GM18907 (cell line): ENCODE measurements around the gene C5orf58.

Source experiments
- ATAC-seq: cut with Tn5 transposase; IDR thresholded peaks from one replicate; pipeline ENCODE4 v1.9.1; 2021; ENCODE audit warnings: mild to moderate bottlenecking, moderate library complexity; ENCODE audit not compliant: unreplicated experiment

C5orf58 gene

DNA sequence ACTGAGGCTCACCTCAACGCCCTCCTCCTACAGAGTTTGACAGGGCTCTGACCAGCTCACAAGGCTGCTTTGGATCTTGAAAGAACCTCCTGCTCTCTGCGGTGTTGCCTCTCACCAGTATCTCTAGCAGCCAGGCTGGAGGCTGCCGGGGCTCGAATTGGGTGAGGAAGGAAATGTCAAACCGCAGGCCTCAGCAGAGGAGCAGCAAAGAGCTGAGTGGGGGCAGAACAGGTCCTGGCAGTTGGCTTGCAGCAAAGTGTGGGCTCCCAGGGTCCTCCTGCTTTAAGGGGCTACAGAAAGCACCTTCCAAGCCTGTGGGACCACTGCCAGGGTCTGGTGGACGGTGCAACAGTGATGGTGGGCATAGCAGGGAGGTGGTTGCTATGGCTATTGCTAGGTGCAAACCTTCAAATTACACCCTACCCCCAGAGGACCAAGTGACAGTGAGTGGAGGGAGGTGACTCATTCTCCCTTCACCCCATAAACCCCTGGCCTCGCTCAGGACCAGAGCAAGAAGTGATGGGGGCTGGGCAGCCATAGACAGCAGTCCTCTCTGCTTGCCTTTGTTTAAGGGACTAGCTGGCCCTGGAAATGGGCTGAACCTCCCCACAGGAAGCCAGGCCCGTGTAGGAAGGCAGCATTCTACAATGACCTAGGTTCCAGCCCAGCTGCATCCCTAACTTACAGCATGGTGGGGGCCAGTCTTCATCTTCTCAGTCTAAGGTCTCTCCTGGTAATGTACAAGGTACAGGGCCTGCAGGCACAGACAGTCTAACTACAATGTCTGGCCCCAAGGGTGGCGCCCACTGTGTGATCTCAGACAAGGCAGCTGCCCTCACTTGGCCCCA lies 46.0 kb downstream of the C5orf58 start:
- peak; percentile 96 for ATAC-seq

DNA sequence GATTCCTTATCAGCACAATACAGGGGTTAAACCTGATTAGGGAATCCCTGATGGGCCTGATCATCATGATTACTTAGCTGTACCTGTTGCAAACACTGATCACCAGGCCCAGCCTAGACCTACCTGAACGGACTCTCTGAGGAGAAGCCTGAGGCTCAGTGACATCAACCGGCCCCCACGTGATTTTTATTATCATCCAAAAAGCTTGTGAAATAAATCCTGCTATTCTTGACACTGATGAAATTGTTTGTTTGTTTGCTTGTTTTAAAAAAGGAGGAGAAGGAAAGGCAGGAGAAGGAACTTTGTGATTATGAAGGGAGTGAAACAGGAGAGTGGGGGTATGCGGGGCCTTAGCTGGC lies 46.7 kb downstream of the C5orf58 start:
- ATAC-seq, result no peak

GRCh38 chr5:170280011-170280493 lies 47.3 kb downstream of the C5orf58 start:
- ATAC-seq, result no peak

GRCh38 chr5:170283296-170283695 lies 50.5 kb downstream of the C5orf58 start:
- ATAC-seq, result no peak

DNA sequence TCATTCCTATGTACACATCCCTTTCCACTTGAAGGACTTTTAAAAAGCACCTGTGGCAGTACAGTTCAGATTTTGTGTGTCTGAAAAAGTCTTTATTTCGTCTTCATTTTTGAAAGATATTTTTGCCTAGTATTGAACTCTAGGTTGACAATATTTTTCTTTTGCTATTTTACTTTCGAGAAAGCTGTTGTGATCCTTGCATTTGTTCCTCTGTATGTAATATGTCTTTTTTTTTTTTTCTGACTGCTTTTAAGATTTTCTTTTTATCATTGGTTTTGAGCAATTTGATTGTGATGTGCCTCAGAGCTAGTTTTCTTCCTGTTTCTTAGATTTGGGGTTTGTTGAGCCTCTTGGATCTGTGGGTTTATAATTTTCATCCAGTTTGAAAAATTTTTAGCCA lies 51.4 kb downstream of the C5orf58 start:
- no peak for ATAC-seq

DNA sequence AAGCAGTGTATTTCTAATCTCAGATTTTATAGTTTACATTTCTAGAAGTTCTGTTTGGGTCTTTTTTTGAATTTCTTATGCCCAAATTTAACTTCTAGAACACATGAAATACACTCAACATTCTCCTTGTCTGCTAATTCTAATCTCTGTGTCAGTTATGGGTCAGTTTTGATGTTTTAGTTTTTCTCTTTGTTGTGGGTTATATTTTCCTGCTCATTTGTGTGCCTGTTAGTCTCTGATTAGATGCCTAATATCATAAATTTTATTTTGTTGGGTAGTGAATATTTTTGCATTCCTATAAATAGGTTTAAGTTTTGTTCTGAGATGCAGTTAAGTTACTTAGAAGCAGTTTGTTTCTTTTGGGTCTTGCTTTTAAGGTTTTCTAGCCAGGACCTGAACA lies 52.4 kb downstream of the C5orf58 start:
- ATAC-seq, result no peak

DNA sequence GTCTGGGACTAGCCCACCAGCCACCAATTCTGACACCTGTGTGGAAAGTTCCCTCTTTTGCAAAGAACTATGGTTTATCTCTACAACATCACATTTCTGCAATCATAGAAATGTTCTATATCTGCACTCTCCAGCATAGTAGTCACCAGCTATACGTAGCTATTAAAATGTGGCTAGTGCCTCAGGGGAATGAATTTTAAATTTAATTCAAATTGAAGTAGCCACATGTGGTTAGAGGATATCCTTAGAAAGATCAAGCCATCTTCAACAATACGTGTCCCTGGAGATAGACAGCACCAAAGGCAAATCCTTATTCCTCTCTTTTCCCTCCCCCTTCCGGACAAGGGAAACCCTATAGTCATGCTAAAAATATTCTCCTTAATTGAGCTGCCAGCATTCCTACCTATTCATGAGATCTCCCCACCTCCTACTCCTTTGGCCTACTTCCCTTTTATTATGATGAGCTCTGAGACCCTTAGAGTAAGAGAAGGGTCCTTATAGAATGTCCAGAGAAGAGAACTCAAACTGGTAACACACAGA lies 53.7 kb downstream of the C5orf58 start:
- no peak for ATAC-seq

DNA sequence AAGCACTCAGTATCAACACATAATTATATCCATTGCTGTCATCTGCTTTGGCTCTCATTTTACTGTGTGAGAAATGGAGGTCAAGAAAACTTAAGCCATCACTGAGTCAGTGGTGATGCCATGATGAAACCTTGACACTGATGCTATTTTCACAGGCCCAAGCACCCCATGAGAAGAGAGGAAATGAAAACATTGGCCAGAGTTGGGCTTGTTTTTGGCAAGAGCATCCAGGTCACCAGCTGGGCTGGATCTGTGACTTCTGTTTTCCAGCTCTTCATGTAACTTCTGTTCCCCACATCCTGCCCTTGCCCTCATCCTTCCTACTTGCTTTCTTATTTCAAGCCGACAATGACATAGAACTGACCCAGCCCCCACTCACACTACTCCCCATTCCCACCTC lies 54.7 kb downstream of the C5orf58 start:
- ATAC-seq, result no peak

GRCh38 chr5:170288151-170288550 lies 55.4 kb downstream of the C5orf58 start:
- no peak for ATAC-seq

DNA sequence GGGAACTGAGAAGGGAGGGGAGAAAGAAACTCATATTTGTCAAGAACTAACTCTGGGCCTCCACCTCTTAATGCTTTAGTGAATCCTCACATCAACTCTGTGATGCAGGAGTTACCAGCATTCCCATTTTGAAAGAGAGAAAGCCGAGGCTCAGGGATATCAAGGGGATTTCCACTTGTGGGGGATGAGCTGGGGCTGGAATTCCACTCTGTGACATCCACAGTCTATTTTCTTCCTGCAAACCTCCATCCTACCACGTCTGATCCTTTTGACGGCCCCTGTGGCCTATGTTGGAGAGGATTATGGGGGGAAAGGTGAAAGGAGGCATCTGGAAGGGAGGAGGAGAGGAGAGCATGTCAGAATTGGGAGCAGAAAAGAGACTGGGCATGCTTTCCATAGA lies 55.8 kb downstream of the C5orf58 start:
- no peak for ATAC-seq

DNA sequence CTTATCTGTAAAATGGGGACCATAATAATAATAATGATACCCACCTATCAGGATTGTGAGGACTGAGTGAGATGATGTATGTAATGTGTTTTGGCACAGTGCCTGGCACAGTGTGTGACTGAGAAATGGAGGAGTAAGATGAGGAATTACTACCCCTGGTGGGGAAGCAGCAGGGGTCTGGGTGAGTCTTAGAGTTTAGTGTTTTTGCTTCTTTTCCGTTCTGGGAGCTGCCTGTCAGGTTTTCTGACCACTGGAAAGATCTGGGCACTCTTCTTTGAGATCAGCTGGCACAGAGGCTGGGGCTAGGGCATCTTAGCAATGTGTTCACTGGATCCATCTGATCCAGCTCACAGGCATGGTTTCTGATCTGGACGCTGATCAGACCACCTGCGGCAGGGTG lies 56.3 kb downstream of the C5orf58 start:
- ATAC-seq, result no peak

- ATAC-seq, result no peak
Observed at GRCh38 chr5:170289764-170290163, 57.0 kb downstream of the C5orf58 start.

DNA sequence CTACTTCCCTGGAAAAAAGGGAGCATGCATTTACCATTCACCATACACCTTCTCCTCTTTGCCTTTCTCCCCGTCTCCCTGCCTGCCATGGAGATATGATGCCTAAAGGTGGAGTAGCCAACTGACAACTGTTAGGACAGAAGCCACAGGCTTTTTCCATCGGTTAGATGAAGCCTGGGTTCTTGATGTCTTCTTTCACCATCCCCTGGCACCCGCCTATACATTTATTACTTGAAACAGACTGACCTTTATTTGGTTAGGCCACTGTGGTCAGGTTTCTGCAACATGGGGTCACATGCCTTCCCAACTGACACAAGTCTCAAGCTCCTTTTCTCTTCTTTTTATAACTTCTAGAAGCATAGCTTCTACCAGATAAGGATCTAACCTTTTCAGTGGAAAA lies 57.7 kb downstream of the C5orf58 start:
- no peak for ATAC-seq

DNA sequence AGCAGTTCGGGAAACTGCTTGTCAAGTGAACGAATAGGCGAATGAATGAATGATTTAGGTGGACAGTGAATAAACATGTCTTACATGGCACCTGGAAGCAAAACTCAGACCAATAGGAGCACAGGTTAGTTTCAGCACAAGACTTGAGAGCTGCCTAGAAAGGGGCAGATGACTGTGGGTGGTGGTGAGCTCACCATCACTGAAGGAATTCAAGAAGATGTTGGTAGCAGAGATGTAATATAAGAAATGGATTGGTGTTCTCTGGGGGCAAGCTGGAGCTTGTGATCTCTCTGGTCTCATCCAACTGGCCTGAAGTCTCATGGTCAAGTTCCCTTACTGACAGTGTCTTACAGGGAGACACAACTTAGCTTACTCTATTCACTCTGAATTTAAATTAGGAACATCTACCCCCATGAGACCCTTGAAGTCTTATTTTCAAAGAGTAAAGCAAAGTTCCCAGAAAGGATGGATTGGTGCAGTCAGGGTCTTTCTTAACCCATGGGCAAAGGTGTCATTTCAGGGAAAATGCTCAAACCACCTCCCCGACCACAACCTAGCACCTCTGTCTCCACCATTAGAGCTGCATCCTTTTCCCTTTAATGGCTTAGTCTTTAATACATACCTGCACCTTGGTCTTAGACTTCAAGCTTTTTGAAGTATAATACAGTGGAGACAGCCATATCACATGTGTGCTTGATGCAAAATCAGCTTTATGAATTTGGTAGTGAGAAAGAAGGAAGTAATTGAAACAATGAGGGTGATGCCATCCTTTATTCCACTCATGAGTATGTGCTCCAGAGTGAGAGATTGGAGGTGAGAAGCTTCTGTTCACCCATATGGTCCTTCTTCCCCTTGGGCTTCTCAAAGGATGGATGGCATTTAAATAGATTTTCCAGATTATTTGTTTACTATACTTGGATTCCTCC lies 59.7 kb downstream of the C5orf58 start:
- no peak for ATAC-seq

DNA sequence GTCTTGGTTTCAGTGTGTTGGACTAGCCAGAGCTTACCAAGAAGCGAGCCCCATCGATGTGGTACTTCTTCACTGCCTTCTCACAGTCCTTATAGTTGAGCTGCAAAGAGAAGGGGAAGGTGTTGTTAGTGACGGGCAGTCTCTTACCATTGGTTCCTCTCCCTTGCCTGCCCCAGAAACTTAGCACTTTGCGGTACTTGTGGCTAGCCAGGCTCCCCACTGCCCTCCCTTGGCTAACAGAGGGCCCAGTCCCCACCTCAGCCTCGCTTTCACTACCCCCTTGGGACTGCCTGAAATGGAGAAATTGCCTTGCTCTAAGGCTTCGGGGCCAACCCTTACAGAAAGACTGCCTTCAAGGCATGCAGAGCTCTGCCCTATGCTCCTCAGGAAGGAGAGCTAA lies 60.5 kb downstream of the C5orf58 start:
- ATAC-seq, result peak; percentile 83

GRCh38 chr5:170294057-170294456 lies 61.3 kb downstream of the C5orf58 start:
- ATAC-seq, result no peak

- ATAC-seq, result no peak
Observed at GRCh38 chr5:170294556-170294955, 61.8 kb downstream of the C5orf58 start.
